Femur (tissue), 1 donor: ENCODE measurements around the gene CD151.

Experiments used
- DNase-seq: peaks from one replicate; pipeline ENCODE4 v3.0.0-alpha.2; 2017

Gene CD151

DNA sequence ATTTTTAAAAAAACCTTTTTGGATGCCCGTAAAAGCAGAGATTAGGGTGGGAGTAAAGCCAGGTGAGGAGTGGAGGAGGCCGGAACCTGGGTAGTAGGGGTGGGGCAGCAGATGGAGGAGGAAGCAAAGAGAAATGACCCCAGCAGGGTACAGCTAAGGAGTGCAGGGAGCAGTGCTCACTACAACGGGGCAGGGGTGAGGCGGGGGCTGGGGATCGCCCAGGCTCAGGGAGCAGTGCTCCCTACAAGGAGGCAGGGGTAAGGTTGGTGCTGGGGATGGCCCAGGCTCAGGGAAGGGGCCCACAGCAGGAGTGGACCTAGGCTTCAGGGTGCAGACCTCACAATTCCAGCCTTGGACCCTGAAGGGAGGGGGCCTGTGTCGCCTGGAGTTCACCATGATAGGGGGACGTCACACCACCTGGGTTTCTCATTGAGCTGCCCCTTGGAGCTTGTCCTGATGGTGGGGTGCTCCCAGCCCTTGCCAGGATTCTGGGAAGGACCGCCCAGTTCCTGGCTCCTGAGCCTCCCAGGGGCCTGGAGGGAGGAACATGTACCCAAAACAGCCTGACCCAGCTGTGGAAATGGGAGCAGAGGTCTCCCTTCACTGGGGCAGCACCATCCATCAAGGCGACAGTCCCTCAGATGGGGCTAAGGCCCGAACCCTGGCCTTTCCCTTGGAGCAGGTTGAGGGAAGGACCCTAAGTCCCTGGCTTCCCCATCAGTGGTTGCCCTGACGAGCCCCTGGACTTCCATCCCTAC is 16.9 kb upstream of the CD151 start:
- DNase-seq = no peak

DNA sequence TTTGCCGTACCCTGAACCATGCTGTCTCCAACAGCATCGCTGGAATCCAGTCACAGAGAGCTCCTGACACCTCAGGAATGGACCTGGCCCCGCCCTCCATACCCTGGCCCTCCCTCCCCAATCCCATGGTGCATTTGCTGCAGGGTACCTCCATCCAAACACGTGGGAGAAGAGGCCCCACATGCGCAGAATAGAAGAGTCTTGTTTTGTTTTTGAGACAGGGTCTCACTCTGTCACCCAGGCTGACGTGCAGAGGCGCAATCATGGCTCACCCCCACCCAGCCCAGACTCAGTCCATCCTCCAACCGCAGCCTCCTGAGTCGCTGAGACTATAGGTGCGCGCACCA is 16.3 kb upstream of the CD151 start:
- no peak for DNase-seq

- DNase-seq = no peak
Measured at GRCh38 chr11:818396-819128, 14.2 kb upstream of the CD151 start, which contains the start of gene PNPLA2. TSS of gene PNPLA2 (plus strand) at chr11:818914. CDS start at chr11:819719, 805 bp downstream.

DNA sequence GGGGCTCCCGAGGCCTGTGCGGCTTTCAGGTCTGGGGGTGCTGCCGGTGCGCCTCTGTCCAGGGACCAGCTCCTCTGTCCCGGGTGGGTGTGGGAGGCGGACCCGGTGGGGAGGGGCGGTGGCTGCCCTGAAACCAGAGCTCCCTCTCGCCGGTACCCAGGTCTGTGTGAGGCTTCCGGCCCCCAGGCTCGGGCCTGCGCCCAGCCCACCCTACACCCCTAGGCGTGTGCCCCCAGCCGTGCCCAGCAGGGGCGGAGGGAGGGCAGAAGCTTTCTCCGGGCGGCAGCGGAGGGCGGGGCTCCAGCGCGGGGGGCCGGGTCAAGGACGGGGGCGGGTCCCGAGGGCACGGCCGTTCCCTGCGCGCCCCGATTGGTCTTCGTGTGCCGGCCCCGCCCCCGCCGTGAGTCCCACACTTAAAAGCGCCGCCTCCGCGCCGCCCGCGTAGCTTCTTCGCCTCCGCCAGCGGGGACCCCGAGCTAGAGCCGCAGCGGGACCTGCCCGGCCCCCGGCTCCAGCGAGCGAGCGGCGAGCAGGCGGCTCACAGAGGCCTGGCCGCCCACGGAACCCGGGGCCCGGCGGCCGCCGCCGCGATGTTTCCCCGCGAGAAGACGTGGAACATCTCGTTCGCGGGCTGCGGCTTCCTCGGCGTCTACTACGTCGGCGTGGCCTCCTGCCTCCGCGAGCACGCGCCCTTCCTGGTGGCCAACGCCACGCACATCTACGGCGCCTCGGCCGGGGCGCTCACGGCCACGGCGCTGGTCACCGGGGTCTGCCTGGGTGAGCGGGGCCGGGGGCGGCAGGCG is 13.4 kb upstream of the CD151 start:
- peak; percentile 93 for DNase-seq

GRCh38 chr11:819943-820649 is 12.7 kb upstream of the CD151 start:
- DNase-seq = peak; percentile 85

DNA sequence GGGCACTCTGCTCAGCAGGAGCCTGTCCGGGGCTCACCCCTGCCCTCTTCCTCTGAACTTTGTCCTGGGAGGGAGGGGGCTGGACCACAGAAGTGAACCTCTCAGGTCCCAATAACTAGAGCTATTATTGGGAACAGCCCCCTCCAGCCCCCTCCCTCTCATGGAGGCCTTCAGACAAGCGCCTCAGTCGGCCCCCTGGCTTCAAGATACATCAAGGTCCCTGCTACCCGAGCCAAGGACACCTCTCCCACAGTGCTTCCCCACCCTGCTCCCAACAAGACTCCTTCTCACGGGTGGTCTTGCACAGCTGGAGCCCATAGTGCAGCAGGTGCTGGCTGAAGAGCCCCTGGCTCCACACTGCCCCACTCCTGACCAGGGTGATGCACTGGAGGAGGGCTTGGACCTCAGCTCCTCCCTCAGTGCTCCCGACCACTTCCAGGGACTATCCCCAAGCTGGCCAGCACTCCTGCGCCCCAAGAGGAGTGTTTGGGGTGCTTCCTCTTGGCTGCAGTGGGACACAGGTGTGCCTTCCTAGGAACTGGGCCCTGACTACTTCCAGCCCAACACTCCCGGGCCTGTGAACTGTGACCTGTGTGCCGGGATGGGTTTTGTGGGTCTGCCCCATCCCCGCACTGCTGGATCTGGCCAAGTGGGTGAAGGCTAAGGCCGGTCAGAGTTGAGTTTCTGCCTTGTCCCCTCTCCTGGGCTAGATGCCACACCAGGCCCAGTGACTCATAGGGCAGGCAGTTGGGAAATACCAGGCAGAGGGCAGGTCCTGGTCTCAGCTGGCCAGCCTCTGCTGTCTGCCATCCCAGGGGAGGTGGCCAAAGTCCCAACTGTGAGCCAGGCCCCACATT is 11.9 kb upstream of the CD151 start:
- no peak for DNase-seq

DNA sequence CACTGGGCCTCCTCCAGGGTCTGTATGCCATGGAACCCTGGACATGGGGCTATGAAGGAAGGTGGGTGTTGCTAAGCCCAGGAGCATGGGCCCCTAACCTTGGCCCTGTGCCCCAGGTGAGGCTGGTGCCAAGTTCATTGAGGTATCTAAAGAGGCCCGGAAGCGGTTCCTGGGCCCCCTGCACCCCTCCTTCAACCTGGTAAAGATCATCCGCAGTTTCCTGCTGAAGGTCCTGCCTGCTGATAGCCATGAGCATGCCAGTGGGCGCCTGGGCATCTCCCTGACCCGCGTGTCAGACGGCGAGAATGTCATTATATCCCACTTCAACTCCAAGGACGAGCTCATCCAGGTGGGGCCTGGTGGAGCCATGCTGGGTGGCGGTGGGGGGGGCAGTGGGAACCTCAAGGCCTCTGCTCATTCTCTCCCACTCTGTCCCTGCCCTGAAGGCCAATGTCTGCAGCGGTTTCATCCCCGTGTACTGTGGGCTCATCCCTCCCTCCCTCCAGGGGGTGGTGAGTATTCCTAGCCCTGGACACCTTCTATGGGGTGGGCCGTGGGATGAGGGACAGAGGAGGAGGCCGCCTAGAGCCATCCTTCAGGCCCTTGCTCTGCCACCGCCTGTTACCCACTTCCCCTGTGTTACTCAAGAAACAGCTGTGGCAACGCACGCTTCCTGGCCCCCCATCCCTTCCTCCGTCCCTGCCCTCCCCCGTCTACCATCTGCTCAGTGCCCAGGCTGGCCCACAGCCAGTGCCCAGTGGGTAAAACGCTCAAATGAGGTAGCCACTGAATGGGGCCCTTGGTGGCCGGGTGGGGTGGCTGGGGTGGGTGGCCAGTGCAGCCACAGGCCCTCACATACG is 11.0 kb upstream of the CD151 start:
- no peak for DNase-seq

DNA sequence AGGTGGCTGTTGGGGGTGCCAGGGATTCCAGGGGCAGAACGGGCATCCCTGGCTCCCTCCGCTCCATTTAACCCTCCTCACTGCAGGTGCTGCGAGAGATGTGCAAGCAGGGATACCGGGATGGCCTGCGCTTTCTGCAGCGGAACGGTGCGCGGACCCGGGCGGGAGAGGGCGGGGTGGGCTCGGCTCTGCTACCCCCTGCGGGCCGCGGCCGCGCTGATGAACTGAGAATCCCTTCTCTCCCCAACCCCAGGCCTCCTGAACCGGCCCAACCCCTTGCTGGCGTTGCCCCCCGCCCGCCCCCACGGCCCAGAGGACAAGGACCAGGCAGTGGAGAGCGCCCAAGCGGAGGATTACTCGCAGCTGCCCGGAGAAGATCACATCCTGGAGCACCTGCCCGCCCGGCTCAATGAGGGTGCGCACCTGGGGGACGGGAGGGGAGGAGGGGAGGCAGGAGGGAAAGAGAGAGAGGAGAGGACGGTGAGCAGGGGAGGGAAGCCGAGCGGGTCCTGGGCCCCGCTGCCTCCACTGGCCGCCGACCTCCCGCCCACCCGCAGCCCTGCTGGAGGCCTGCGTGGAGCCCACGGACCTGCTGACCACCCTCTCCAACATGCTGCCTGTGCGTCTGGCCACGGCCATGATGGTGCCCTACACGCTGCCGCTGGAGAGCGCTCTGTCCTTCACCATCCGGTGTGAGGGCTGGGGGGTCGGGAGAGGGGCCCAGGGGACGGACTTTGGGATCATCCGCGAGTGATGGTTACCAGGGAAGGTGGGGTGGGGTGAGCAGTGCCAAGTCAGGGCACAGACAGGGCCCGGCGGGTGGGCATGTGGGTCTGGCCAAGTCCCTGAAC is 9.1 kb upstream of the CD151 start:
- no peak for DNase-seq

DNA sequence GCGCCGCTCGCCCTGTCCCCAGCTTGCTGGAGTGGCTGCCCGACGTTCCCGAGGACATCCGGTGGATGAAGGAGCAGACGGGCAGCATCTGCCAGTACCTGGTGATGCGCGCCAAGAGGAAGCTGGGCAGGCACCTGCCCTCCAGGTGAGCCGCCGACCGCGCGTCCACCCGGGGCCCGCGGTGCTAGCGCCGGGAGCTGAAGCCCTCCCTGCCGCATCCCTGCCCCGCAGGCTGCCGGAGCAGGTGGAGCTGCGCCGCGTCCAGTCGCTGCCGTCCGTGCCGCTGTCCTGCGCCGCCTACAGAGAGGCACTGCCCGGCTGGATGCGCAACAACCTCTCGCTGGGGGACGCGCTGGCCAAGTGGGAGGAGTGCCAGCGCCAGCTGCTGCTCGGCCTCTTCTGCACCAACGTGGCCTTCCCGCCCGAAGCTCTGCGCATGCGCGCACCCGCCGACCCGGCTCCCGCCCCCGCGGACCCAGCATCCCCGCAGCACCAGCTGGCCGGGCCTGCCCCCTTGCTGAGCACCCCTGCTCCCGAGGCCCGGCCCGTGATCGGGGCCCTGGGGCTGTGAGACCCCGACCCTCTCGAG is 8.4 kb upstream of the CD151 start:
- no peak for DNase-seq

- DNase-seq = no peak
Measured at GRCh38 chr11:824942-825341, 7.8 kb upstream of the CD151 start.

GRCh38 chr11:825366-826226 is 7.2 kb upstream of the CD151 start:
- no peak for DNase-seq

- DNase-seq = no peak
Measured at GRCh38 chr11:826227-826621, 6.5 kb upstream of the CD151 start.

- no peak for DNase-seq
Measured at GRCh38 chr11:826836-827145, 6.0 kb upstream of the CD151 start.

GRCh38 chr11:827146-827896 is 5.4 kb upstream of the CD151 start:
- no peak for DNase-seq

DNA sequence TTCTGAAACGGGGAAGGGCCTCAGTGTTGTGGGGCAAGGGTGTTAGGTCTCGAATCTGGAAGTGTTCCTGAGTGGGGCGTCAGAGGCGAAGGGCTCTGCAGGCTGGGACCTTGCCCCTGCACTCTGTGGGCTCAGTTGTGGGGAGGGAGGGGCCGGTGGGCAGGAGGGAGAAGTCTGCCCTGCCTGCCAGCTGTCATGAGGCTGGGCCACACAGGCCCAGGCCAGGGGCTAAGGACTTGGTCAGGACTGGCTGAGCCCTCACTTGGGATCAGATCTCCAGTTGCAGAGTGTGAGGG is 4.9 kb upstream of the CD151 start, which contains the start of gene CRACR2B:
Gene CRACR2B, plus strand, starts transcription at position 23 of the 296 bp plus-strand sequence. CDS start 689 bp downstream, outside the sequence.
- no peak for DNase-seq

GRCh38 chr11:828506-829175 is 4.1 kb upstream of the CD151 start:
- DNase-seq = no peak

GRCh38 chr11:829176-829846 is 3.4 kb upstream of the CD151 start:
- no peak for DNase-seq
